Measurements from ENCODE around the gene PTPA.

GRCh38 chr9:129122133-129122532 is 10.9 kb downstream of the PTPA start:
- TF ChIP-seq, protein P1, sequence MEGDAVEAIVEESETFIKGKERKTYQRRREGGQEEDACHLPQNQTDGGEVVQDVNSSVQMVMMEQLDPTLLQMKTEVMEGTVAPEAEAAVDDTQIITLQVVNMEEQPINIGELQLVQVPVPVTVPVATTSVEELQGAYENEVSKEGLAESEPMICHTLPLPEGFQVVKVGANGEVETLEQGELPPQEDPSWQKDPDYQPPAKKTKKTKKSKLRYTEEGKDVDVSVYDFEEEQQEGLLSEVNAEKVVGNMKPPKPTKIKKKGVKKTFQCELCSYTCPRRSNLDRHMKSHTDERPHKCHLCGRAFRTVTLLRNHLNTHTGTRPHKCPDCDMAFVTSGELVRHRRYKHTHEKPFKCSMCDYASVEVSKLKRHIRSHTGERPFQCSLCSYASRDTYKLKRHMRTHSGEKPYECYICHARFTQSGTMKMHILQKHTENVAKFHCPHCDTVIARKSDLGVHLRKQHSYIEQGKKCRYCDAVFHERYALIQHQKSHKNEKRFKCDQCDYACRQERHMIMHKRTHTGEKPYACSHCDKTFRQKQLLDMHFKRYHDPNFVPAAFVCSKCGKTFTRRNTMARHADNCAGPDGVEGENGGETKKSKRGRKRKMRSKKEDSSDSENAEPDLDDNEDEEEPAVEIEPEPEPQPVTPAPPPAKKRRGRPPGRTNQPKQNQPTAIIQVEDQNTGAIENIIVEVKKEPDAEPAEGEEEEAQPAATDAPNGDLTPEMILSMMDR (IDR thresholded peaks at IDR 0.05; ENCODE audit: low read depth, low read length): no peak
- no peak for TF ChIP-seq EZH2phosphoT487 (IDR thresholded peaks at IDR 0.05; ENCODE audit: low read depth)
